Karpas-422 (cell line): ENCODE data around the gene SLC15A3. TPM values are rescaled to one million over a fixed set of nuclear protein-coding genes. Genes with fewer than 3 reads are reported as not detected.
A peak's percentile ranks its signal among the peaks of the same experiment; 100 is the strongest.
"Not testable (repeated sequence)": the region's sequence is repeated elsewhere in the genome, so short reads cannot be mapped to it uniquely, and the experiment has no call there.

ENCODE experiments used
- DNase-seq: peaks from one replicate; pipeline ENCODE4 v3.0.0-alpha.2; 2015
- H2AFZ ChIP-seq: fragments of 200-600 bp; sonication (generic); 2 replicates; pipeline ENCODE4 v1.6.1; 2014; ENCODE audit warnings: antibody characterized with exemption, low read length, mixed read lengths
- H3K27ac ChIP-seq: fragments of 200-600 bp; sonication (generic); 2 replicates; pipeline ENCODE4 v1.5.1; 2014; ENCODE audit warnings: mild to moderate bottlenecking, low read length, moderate library complexity
- H3K27me3 ChIP-seq: fragments of 200-600 bp; sonication (generic); 2 replicates; pipeline ENCODE4 v1.6.1; 2014; ENCODE audit warnings: low read length, mixed read lengths
- H3K36me3 ChIP-seq: fragments of 200-600 bp; sonication (generic); 2 replicates; pipeline ENCODE4 v1.6.1; 2014; ENCODE audit warnings: low read length, mixed read lengths; ENCODE audit not compliant: insufficient read depth
- H3K4me1 ChIP-seq: fragments of 200-600 bp; sonication (generic); 2 replicates; pipeline ENCODE4 v1.6.1; 2014; ENCODE audit warnings: mild to moderate bottlenecking, low read length, mixed read lengths
- H3K4me2 ChIP-seq: fragments of 200-600 bp; sonication (generic); 2 replicates; pipeline ENCODE4 v1.6.1; 2014; ENCODE audit warnings: low read length, low read depth, mild to moderate bottlenecking; ENCODE audit not compliant: poor library complexity, severe bottlenecking
- H3K4me3 ChIP-seq: fragments of 200-600 bp; sonication (generic); 2 replicates; pipeline ENCODE4 v1.5.1; 2014; ENCODE audit warnings: mild to moderate bottlenecking, antibody characterized with exemption, low read length, mixed read lengths
- H3K79me2 ChIP-seq: fragments of 200-600 bp; sonication (generic); 2 replicates; pipeline ENCODE4 v1.6.1; 2014; ENCODE audit warnings: mild to moderate bottlenecking, low read length, mixed read lengths
- H3K9ac ChIP-seq: fragments of 200-600 bp; sonication (generic); 2 replicates; pipeline ENCODE4 v1.6.0; 2014; ENCODE audit warnings: low read length
- H3K9me2 ChIP-seq: fragments of 200-600 bp; sonication (generic), shearing (Covaris generic); replicated peaks from 2 replicates; pipeline ENCODE4 v1.6.0; 2014; ENCODE audit warnings: mild to moderate bottlenecking, low read length, moderate library complexity; ENCODE audit not compliant: insufficient read depth
- H3K9me3 ChIP-seq: fragments of 300-700, 200-600 bp; sonication (generic); 2 replicates; pipeline ENCODE4 v1.6.1; 2014; ENCODE audit warnings: low read length, mixed read lengths
- H4K20me1 ChIP-seq: fragments of 200-600 bp; sonication (generic); 2 replicates; pipeline ENCODE4 v1.6.1; 2014; ENCODE audit warnings: mild to moderate bottlenecking, antibody characterized with exemption, low read length, low read depth; ENCODE audit not compliant: insufficient read depth
- total RNA-seq: library from RNA; depleted of rRNA; stranded (reverse); fragments of >200 nt; shearing (Covaris generic); gene quantifications from 2 replicates; pipeline ENCODE4 v1.2.3, GENCODE V29; 2014; ENCODE audit warnings: low replicate concordance

Gene SLC15A3
- total RNA-seq, 1 experiment from 2014 or later = 64.7 TPM

GRCh38 chr11:60909680-60910280, 42.2 kb downstream of the SLC15A3 start:
- H4K20me1 ChIP-seq, H3K36me3 ChIP-seq, H3K9me3 ChIP-seq, H3K27ac ChIP-seq, H2AFZ ChIP-seq, H3K27me3 ChIP-seq, H3K4me2 ChIP-seq, DNase-seq, H3K9ac ChIP-seq, H3K4me3 ChIP-seq, H3K9me2 ChIP-seq: not testable (repeated sequence)
- H3K4me1 ChIP-seq = peaks cover 44% of the 10 kb centered on the region
- peaks cover 22% of the 10 kb centered on the region for H3K79me2 ChIP-seq

- Histone ChIP-seq H3K36me3 (peaks cover 12% of the 10 kb centered on the region; the same call in 1 of the 2 replicates), H3K79me2 (peaks cover 25% of the 10 kb centered on the region), H3K27ac (no peak overlapping the region), H3K4me2 (no peak overlapping the region), H3K27me3 (no peaks in the 10 kb centered on the region), H3K9me2 (no peaks in the 10 kb centered on the region), H3K9ac (no peak overlapping the region), H3K9me3 (no peaks in the 10 kb centered on the region), H3K4me3 (no peak overlapping the region), H2AFZ (no peak overlapping the region), H4K20me1 (peaks cover 15% of the 10 kb centered on the region), H3K4me1 (peaks cover 44% of the 10 kb centered on the region)
- DNase-seq = no peak
Observed at GRCh38 chr11:60908803-60909202, 43.2 kb downstream of the SLC15A3 start.

GRCh38 chr11:60906132-60906972, 45.6 kb downstream of the SLC15A3 start, which contains the start of gene PRPF19:
Gene PRPF19, minus strand, starts transcription at chr11:60906585. Its CDS starts 203 bp downstream, at chr11:60906382.
- Histone ChIP-seq H3K4me1 (peaks cover 35% of the 10 kb centered on the region), H3K27ac (peak within 1 kb of the TSS; percentile 86), H3K4me3 (peak within 1 kb of the TSS; percentile 83), H3K4me2 (peak within 1 kb of the TSS; percentile 89), H4K20me1 (peaks cover 29% of the 10 kb centered on the region), H3K9ac (peak within 1 kb of the TSS; percentile 93), H3K36me3 (peaks cover 32% of the 10 kb centered on the region; the same call in 1 of the 2 replicates), H3K27me3 (no peaks in the 10 kb centered on the region), H3K9me3 (no peaks in the 10 kb centered on the region), H3K9me2 (no peaks in the 10 kb centered on the region), H3K79me2 (peaks cover 36% of the 10 kb centered on the region), H2AFZ (peak within 1 kb of the TSS; percentile 95)
- DNase-seq = peak; percentile 99

GRCh38 chr11:60905551-60906113, 46.3 kb downstream of the SLC15A3 start:
- H3K9me3 ChIP-seq = no peaks in the 10 kb centered on the region
- no peak for DNase-seq
- H3K4me2 ChIP-seq = peak overlapping the region; percentile 89
- peaks cover 29% of the 10 kb centered on the region for H4K20me1 ChIP-seq
- H3K9ac ChIP-seq = peak overlapping the region; percentile 93
- peaks cover 36% of the 10 kb centered on the region for H3K79me2 ChIP-seq
- no peaks in the 10 kb centered on the region for H3K27me3 ChIP-seq
- no peak overlapping the region for H2AFZ ChIP-seq
- H3K4me1 ChIP-seq = peaks cover 32% of the 10 kb centered on the region
- H3K36me3 ChIP-seq = peaks cover 34% of the 10 kb centered on the region; the same call in 1 of the 2 replicates
- H3K9me2 ChIP-seq = no peaks in the 10 kb centered on the region
- H3K4me3 ChIP-seq = peak overlapping the region; percentile 83
- peak overlapping the region; percentile 86 for H3K27ac ChIP-seq

GRCh38 chr11:60905047-60905446, 46.9 kb downstream of the SLC15A3 start:
- H2AFZ ChIP-seq = no peak overlapping the region
- H3K27me3 ChIP-seq = no peaks in the 10 kb centered on the region
- H3K4me3 ChIP-seq = peak overlapping the region; percentile 83
- H3K36me3 ChIP-seq = peaks cover 34% of the 10 kb centered on the region; the same call in 1 of the 2 replicates
- H3K9ac ChIP-seq = peak overlapping the region; percentile 93
- H3K9me3 ChIP-seq = no peaks in the 10 kb centered on the region
- no peak for DNase-seq
- H3K27ac ChIP-seq = peak overlapping the region; percentile 86; the same call in 1 of the 2 replicates
- peaks cover 26% of the 10 kb centered on the region for H3K4me1 ChIP-seq
- H3K79me2 ChIP-seq = peaks cover 36% of the 10 kb centered on the region
- peaks cover 29% of the 10 kb centered on the region for H4K20me1 ChIP-seq
- peak overlapping the region; percentile 89 for H3K4me2 ChIP-seq
- no peaks in the 10 kb centered on the region for H3K9me2 ChIP-seq

- Histone ChIP-seq H3K9me2 (no peaks in the 10 kb centered on the region), H3K4me1 (peaks cover 23% of the 10 kb centered on the region), H4K20me1 (peaks cover 41% of the 10 kb centered on the region), H3K79me2 (peaks cover 41% of the 10 kb centered on the region), H3K36me3 (peaks cover 50% of the 10 kb centered on the region), H3K4me3 (no peak overlapping the region), H3K27ac (no peak overlapping the region), H3K27me3 (no peaks in the 10 kb centered on the region), H3K4me2 (no peak overlapping the region), H2AFZ (no peak overlapping the region), H3K9ac (no peak overlapping the region), H3K9me3 (no peaks in the 10 kb centered on the region)
- DNase-seq = no peak
Observed at GRCh38 chr11:60902625-60903024, 49.4 kb downstream of the SLC15A3 start.

- H3K9me2 ChIP-seq = no peaks in the 10 kb centered on the region
- peaks cover 67% of the 10 kb centered on the region for H3K36me3 ChIP-seq
- no peaks in the 10 kb centered on the region for H3K9me3 ChIP-seq
- H3K4me3 ChIP-seq = no peak overlapping the region
- H2AFZ ChIP-seq = no peak overlapping the region
- peaks cover 45% of the 10 kb centered on the region for H4K20me1 ChIP-seq
- H3K79me2 ChIP-seq = peaks cover 41% of the 10 kb centered on the region
- no peak for DNase-seq
- no peak overlapping the region for H3K4me2 ChIP-seq
- peaks cover 13% of the 10 kb centered on the region for H3K4me1 ChIP-seq
- H3K27me3 ChIP-seq = no peaks in the 10 kb centered on the region
- no peak overlapping the region for H3K27ac ChIP-seq
- H3K9ac ChIP-seq = no peak overlapping the region
Observed at GRCh38 chr11:60900673-60901404, 51.1 kb downstream of the SLC15A3 start.
